Trophoblast cell (in vitro differentiated cells and primary cell): ENCODE results near the gene TMEM242.

ENCODE experiments used
- DNase-seq, 2 donors: peaks; one replicate each; pipeline ENCODE4 v3.0.0-alpha.2; 2016
- H2AFZ ChIP-seq: 2 replicates; pipeline ENCODE4 v1.6.1; 2013; ENCODE audit warnings: low read length, moderate library complexity, mild to moderate bottlenecking; ENCODE audit not compliant: insufficient read depth, poor library complexity
- H2AK5ac ChIP-seq: 2 replicates; pipeline ENCODE4 v1.6.1; 2013; ENCODE audit warnings: mild to moderate bottlenecking, low read length
- H2BK120ac ChIP-seq: 2 replicates; pipeline ENCODE4 v1.6.1; 2013; ENCODE audit warnings: low read length, mild to moderate bottlenecking, moderate library complexity; ENCODE audit not compliant: insufficient read depth, poor library complexity
- H2BK12ac ChIP-seq: 2 replicates; pipeline ENCODE4 v1.6.1; 2013; ENCODE audit warnings: mild to moderate bottlenecking, low read length, moderate library complexity
- H2BK5ac ChIP-seq: 2 replicates; pipeline ENCODE4 v1.6.1; 2013; ENCODE audit warnings: low read length, low read depth, moderate library complexity, mild to moderate bottlenecking; ENCODE audit not compliant: poor library complexity
- H3K14ac ChIP-seq: 2 replicates; pipeline ENCODE4 v1.6.1; 2013; ENCODE audit warnings: mild to moderate bottlenecking, low read length
- H3K18ac ChIP-seq: 2 replicates; pipeline ENCODE4 v1.6.1; 2013; ENCODE audit warnings: mild to moderate bottlenecking, low read length
- H3K23ac ChIP-seq: 2 replicates; pipeline ENCODE4 v1.6.1; 2013; ENCODE audit warnings: low read length
- H3K27ac ChIP-seq: 2 replicates; pipeline ENCODE4 v1.5.1; 2013; ENCODE audit warnings: low read depth, mild to moderate bottlenecking, inconsistent platforms, low read length, moderate library complexity
- H3K27me3 ChIP-seq: 2 replicates; pipeline ENCODE4 v1.6.1; 2013; ENCODE audit warnings: inconsistent platforms, mild to moderate bottlenecking, low read length, moderate library complexity; ENCODE audit not compliant: insufficient read depth
- H3K36me3 ChIP-seq, 2 experiments: 1 replicate in 1 of 2; 2 replicates in 1 of 2; pipeline ENCODE4 v1.6.1; 2013; ENCODE audit warnings: low read length in 2 of 2, mild to moderate bottlenecking in 2 of 2, moderate library complexity in 1 of 2; ENCODE audit not compliant: insufficient read depth in 2 of 2, control insufficient read depth in 1 of 2
- H3K4ac ChIP-seq: 2 replicates; pipeline ENCODE4 v1.6.1; 2013; ENCODE audit warnings: low read depth, mild to moderate bottlenecking, low read length, moderate library complexity
- H3K4me1 ChIP-seq, 2 experiments: 1 replicate in 1 of 2; 2 replicates in 1 of 2; pipeline ENCODE4 v1.6.1; 2013; ENCODE audit warnings: low read length in 2 of 2, mild to moderate bottlenecking in 2 of 2, moderate library complexity in 1 of 2; ENCODE audit not compliant: insufficient read depth in 2 of 2, control insufficient read depth in 1 of 2
- H3K4me2 ChIP-seq: 2 replicates; pipeline ENCODE4 v1.6.1; 2013; ENCODE audit warnings: inconsistent platforms, mild to moderate bottlenecking, low read length, moderate library complexity
- H3K4me3 ChIP-seq: 2 replicates; pipeline ENCODE4 v1.5.1; 2013; ENCODE audit warnings: mild to moderate bottlenecking, low read depth, low read length, inconsistent platforms
- H3K79me1 ChIP-seq: one replicate; pipeline ENCODE4 v1.6.1; 2013; ENCODE audit warnings: low read length
- H3K79me2 ChIP-seq: 2 replicates; pipeline ENCODE4 v1.6.1; 2013; ENCODE audit warnings: low read length, mild to moderate bottlenecking; ENCODE audit not compliant: control insufficient read depth, insufficient read depth, poor library complexity
- H3K9ac ChIP-seq: 2 replicates; pipeline ENCODE4 v1.6.1; 2013; ENCODE audit warnings: mild to moderate bottlenecking, low read length
- H3K9me3 ChIP-seq: 2 replicates; pipeline ENCODE4 v1.6.1; 2013; ENCODE audit warnings: low read depth, mild to moderate bottlenecking, control low read depth, inconsistent platforms, low read length; ENCODE audit not compliant: insufficient read depth
- H4K12ac ChIP-seq: 2 replicates; pipeline ENCODE4 v1.6.1; 2013; ENCODE audit warnings: low read depth, mild to moderate bottlenecking, low read length, moderate library complexity
- H4K8ac ChIP-seq: 2 replicates; pipeline ENCODE4 v1.6.1; 2013; ENCODE audit warnings: low read depth, mild to moderate bottlenecking, low read length, moderate library complexity
- H4K91ac ChIP-seq: one replicate; pipeline ENCODE4 v1.6.1; 2013; ENCODE audit warnings: low read depth, mild to moderate bottlenecking, low read length, moderate library complexity
- WGBS: extraction: QIAGEN DNeasy Blood & Tissue Kit; methylation state at CpG from one replicate; pipeline ENCODE4 v1.1.7; 2013; ENCODE audit warnings: missing lambda C conversion rate; ENCODE audit not compliant: insufficient read length, insufficient coverage; ENCODE audit errors: extremely low coverage; 5-methylcytosine and 5-hydroxymethylcytosine counted together

The TMEM242 gene

DNA sequence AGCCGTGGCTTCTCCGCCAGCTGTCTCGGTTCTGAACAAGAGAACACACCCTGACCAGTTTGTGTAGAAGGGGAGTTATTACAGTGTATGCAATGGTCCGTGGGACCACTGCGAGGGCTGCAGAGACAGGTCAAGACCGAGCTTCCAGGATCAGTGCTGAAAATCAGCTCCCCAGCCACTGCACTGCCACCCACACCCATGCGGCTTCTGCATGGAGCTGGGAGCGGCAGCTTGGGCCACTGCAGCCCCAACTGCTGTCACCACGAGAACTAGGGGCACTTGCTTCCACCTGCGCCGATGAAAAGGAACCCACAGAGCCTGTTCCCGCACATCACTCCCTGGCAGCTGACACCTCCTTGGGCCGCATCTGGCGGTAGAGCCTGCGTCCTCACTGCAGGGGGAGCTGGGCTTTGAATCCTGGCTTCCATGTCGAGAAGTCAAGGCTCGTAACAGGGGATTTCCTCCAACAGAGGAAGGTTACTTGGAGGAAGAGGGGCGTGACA is 56.2 kb downstream of the TMEM242 start:
- no peak overlapping the region for H3K4ac ChIP-seq
- H3K4me2 ChIP-seq = no peak overlapping the region
- H2AK5ac ChIP-seq = no peak overlapping the region
- H3K18ac ChIP-seq = no peak overlapping the region
- no peak overlapping the region for H4K91ac ChIP-seq
- H4K8ac ChIP-seq = no peak overlapping the region
- no peak overlapping the region for H2BK120ac ChIP-seq
- no peak overlapping the region for H3K27ac ChIP-seq
- H4K12ac ChIP-seq = no peak overlapping the region
- H3K14ac ChIP-seq = no peak overlapping the region
- no peak overlapping the region for H3K23ac ChIP-seq
- H3K4me1 ChIP-seq = peaks cover 4 to 9% of the 10 kb centered on the region in 2 experiments
- no peak overlapping the region for H2AFZ ChIP-seq
- H3K27me3 ChIP-seq = no peaks in the 10 kb centered on the region
- DNase-seq = no peak
- H3K9ac ChIP-seq = no peak overlapping the region
- no peak overlapping the region for H3K4me3 ChIP-seq
- no CpG with 5 or more reads among the region's 18 CpGs for WGBS
- peaks cover 2% of the 10 kb centered on the region for H3K79me1 ChIP-seq
- H3K9me3 ChIP-seq = peaks cover 3% of the 10 kb centered on the region
- H2BK5ac ChIP-seq = no peak overlapping the region
- no peaks in the 10 kb centered on the region for H3K36me3 ChIP-seq
- H2BK12ac ChIP-seq = no peak overlapping the region
- no peaks in the 10 kb centered on the region for H3K79me2 ChIP-seq

DNA sequence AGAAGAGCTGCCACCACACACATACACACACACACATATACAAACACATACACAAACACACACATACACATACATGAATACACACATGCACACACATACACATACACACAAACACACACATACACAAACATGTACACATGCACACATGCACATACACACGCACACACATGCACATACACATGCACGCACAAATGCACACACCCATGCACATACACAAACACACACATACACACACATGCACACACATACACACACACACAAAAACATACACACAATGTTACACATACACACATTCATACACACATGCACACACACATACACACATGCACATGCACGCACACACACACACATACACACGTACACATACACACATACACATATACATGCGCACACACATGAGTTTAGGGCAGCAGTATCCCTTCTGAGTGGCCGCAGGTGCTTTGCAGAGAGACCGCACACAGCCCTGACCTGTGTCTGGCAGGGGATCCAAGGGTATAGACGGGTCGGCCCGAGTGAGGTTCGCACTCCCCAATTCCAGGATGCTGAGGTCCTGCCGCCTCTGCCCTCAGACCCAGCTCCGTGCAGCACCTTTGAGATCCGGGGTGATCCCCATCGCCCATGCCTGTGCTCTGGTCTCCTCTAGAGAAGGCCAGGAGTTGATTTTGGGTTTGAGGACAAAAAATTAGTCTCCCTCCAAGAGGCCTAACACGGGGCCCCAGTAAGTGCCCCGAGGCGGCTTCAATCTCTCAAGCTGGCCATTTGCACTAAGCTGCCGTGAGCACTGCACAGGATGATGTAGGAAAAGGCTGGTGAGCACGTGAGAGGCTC is 56.8 kb downstream of the TMEM242 start:
- H3K36me3 ChIP-seq = no peaks in the 10 kb centered on the region
- no peak overlapping the region for H4K8ac ChIP-seq
- H3K4me1 ChIP-seq = peaks cover 4 to 9% of the 10 kb centered on the region in 2 experiments
- H3K79me2 ChIP-seq = no peaks in the 10 kb centered on the region
- no peaks in the 10 kb centered on the region for H3K27me3 ChIP-seq
- WGBS = no CpG with 5 or more reads among the region's 20 CpGs
- H3K4me3 ChIP-seq = no peak overlapping the region
- no peak overlapping the region for H4K91ac ChIP-seq
- H2AFZ ChIP-seq = no peak overlapping the region
- no peak overlapping the region for H3K4ac ChIP-seq
- H3K9me3 ChIP-seq = peaks cover 3% of the 10 kb centered on the region
- H3K23ac ChIP-seq = no peak overlapping the region
- peaks cover 2% of the 10 kb centered on the region for H3K79me1 ChIP-seq
- H2BK12ac ChIP-seq = no peak overlapping the region
- no peak overlapping the region for H3K4me2 ChIP-seq
- H2AK5ac ChIP-seq = no peak overlapping the region
- no peak overlapping the region for H3K9ac ChIP-seq
- no peak overlapping the region for H3K14ac ChIP-seq
- DNase-seq = no peak
- no peak overlapping the region for H3K18ac ChIP-seq
- no peak overlapping the region for H2BK5ac ChIP-seq
- H3K27ac ChIP-seq = no peak overlapping the region
- H4K12ac ChIP-seq = no peak overlapping the region
- no peak overlapping the region for H2BK120ac ChIP-seq

GRCh38 chr6:157265635-157266034 is 57.7 kb downstream of the TMEM242 start:
- no peak overlapping the region for H3K23ac ChIP-seq
- peaks cover 4 to 9% of the 10 kb centered on the region in 2 experiments for H3K4me1 ChIP-seq
- H3K27me3 ChIP-seq = no peaks in the 10 kb centered on the region
- peaks cover 3% of the 10 kb centered on the region for H3K9me3 ChIP-seq
- no peaks in the 10 kb centered on the region for H3K36me3 ChIP-seq
- no peak overlapping the region for H2BK12ac ChIP-seq
- H3K79me2 ChIP-seq = no peaks in the 10 kb centered on the region
- H3K27ac ChIP-seq = no peak overlapping the region
- H3K14ac ChIP-seq = no peak overlapping the region
- no peak overlapping the region for H2BK120ac ChIP-seq
- H4K8ac ChIP-seq = no peak overlapping the region
- no peak overlapping the region for H3K4me3 ChIP-seq
- no peak for DNase-seq
- H3K18ac ChIP-seq = no peak overlapping the region
- no peak overlapping the region for H3K4me2 ChIP-seq
- no peak overlapping the region for H2BK5ac ChIP-seq
- no peak overlapping the region for H3K9ac ChIP-seq
- H4K91ac ChIP-seq = no peak overlapping the region
- no CpG with 5 or more reads among the region's 6 CpGs for WGBS
- H3K4ac ChIP-seq = no peak overlapping the region
- peaks cover 2% of the 10 kb centered on the region for H3K79me1 ChIP-seq
- H4K12ac ChIP-seq = no peak overlapping the region
- no peak overlapping the region for H2AK5ac ChIP-seq
- H2AFZ ChIP-seq = no peak overlapping the region

GRCh38 chr6:157265186-157265585 is 58.1 kb downstream of the TMEM242 start:
- WGBS = no CpG with 5 or more reads among the region's 11 CpGs
- no peak overlapping the region for H2BK12ac ChIP-seq

More at GRCh38 chr6:157265186-157265585, 58.1 kb downstream of the TMEM242 start:
- H3K4me2 ChIP-seq = no peak overlapping the region
- H3K9ac ChIP-seq = no peak overlapping the region
- peaks cover 2% of the 10 kb centered on the region for H3K79me1 ChIP-seq
- H4K12ac ChIP-seq = no peak overlapping the region
- no peak overlapping the region for H4K91ac ChIP-seq
- H2BK120ac ChIP-seq = no peak overlapping the region
- no peak for DNase-seq
- no peak overlapping the region for H3K4me3 ChIP-seq
- H2BK5ac ChIP-seq = no peak overlapping the region
- H2AK5ac ChIP-seq = no peak overlapping the region
- H3K9me3 ChIP-seq = peaks cover 2% of the 10 kb centered on the region
- no peaks in the 10 kb centered on the region for H3K36me3 ChIP-seq
- H3K27me3 ChIP-seq = no peaks in the 10 kb centered on the region
- no peak overlapping the region for H4K8ac ChIP-seq
- no peak overlapping the region for H3K4ac ChIP-seq
- H3K18ac ChIP-seq = no peak overlapping the region
- H3K27ac ChIP-seq = no peak overlapping the region
- no peak overlapping the region for H2AFZ ChIP-seq
- H3K23ac ChIP-seq = no peak overlapping the region
- H3K4me1 ChIP-seq = peaks cover 4 to 9% of the 10 kb centered on the region in 2 experiments
- no peak overlapping the region for H3K14ac ChIP-seq
- no peaks in the 10 kb centered on the region for H3K79me2 ChIP-seq
